ENCODE measurements around the gene ADAMTS17. TPM values are rescaled to one million over a fixed set of nuclear protein-coding genes. Genes with fewer than 3 reads are reported as not detected.

Gene ADAMTS17
- total RNA-seq, 1 experiment from 2014 or later, result 4.2 TPM

GRCh38 chr15:100330221-100330620 lies 11.6 kb downstream of the ADAMTS17 start:
- intact Hi-C loops (cut with micrococcal nuclease), result no loop called here
- ATAC-seq (no peak), DNase-seq (ENCODE audit: low read depth, low spot score) (no peak)
- POLR2A ChIA-PET, result interaction anchor here (0.5 kb wide), 1 partner anchor 12 kb away, joined by 3 read pairs; the partner anchor contains the start of gene ADAMTS17
- Histone ChIP-seq H3K9me2 (ENCODE audit: insufficient read depth) (no peaks in the 10 kb centered on the region), H3K4me3 (replicated peaks in 1 of 2; ENCODE audit: low read depth in 1 of 2, low read length in 2 of 2) (no peak overlapping the region), H3K36me3 (ENCODE audit: control insufficient read depth in 1 of 2, insufficient read depth in 2 of 2, low read length in 2 of 2) (no peaks in the 10 kb centered on the region), H3K27ac (ENCODE audit: low read depth, low read length) (no peak overlapping the region), H2AFZ (ENCODE audit: low read depth, low read length, poor library complexity, severe bottlenecking) (no peak overlapping the region), H3K4me2 (ENCODE audit: low read length) (no peak overlapping the region), H4K20me1 (ENCODE audit: insufficient read depth) (no peaks in the 10 kb centered on the region), H3K79me2 (ENCODE audit: insufficient read depth, low read length) (no peaks in the 10 kb centered on the region), H3K9ac (ENCODE audit: low read length) (no peak overlapping the region), H3K9me3 (ENCODE audit: control insufficient read depth in 1 of 2, insufficient read depth in 1 of 2, low read depth in 1 of 2, low read length in 2 of 2) (no peaks in the 10 kb centered on the region), H3K4me1 (ENCODE audit: control insufficient read depth in 1 of 2, insufficient read depth in 2 of 2, low read length in 2 of 2) (no peaks in the 10 kb centered on the region), H3K27me3 (ENCODE audit: insufficient read depth, low read length) (no peaks in the 10 kb centered on the region)
- CTCF ChIA-PET, result interaction anchor here (0.8 to 3.2 kb wide), 2 partner anchors 12 to 20 kb away, joined by 3 to 10 read pairs; partner anchors contain the start of gene ADAMTS17
- no TSS peak for BruUV-seq (replicated peaks)
- TF ChIP-seq POLR2A (IDR thresholded peaks at IDR 0.05; ENCODE audit: borderline replicate concordance, extremely low read depth, insufficient read depth, insufficient read length) (no peak), FOSL1 (IDR thresholded peaks at IDR 0.05; ENCODE audit: low read depth) (no peak), CEBPB (IDR thresholded peaks at IDR 0.05; ENCODE audit: low read depth) (no peak), ELF1 (IDR thresholded peaks at IDR 0.05; ENCODE audit: borderline replicate concordance, low read depth) (no peak), EZH2 (IDR thresholded peaks at IDR 0.05) (no peak), RAD21 (IDR thresholded peaks at IDR 0.05; ENCODE audit: low read depth) (no peak), JUND (IDR thresholded peaks at IDR 0.05) (no peak), SIN3A (IDR thresholded peaks at IDR 0.05; ENCODE audit: low read depth) (no peak), YY1 (IDR thresholded peaks at IDR 0.05; ENCODE audit: extremely low read depth, insufficient replicate concordance, low read depth, low read length) (no peak), REST (IDR thresholded peaks at IDR 0.05; ENCODE audit: low read depth) (no peak), ZBTB33 (IDR thresholded peaks at IDR 0.05; ENCODE audit: extremely low read depth, insufficient replicate concordance, low read length) (no peak), CTCF (IDR thresholded peaks at IDR 0.05 in 2 of 3, conservative IDR thresholded peaks at IDR 0.05 in 1 of 3; ENCODE audit: borderline replicate concordance in 1 of 3, insufficient read depth in 1 of 3, low read depth in 2 of 3, low read length in 2 of 3) (no peak), ZFX (IDR thresholded peaks at IDR 0.05) (no peak), CBX3 (IDR thresholded peaks at IDR 0.05; ENCODE audit: low read depth) (no peak), ATF3 (IDR thresholded peaks at IDR 0.05) (no peak)
- RAD21 ChIA-PET (ENCODE audit: low non-redundant PET in 1 of 2, low total read pairs in 2 of 2, uncharacterized antibody in 2 of 2, unreplicated experiment in 2 of 2), result no interaction called here

Data from HCT116 (cell line).